Neural progenitor cell (in vitro differentiated cells): ENCODE results near the gene ZNF423. TPM values are rescaled to one million over a fixed set of nuclear protein-coding genes. Genes with fewer than 3 reads are reported as not detected.

Experiments used
- DNase-seq: peaks from one replicate; pipeline ENCODE4 v3.0.0-alpha.2; 2016; ENCODE audit warnings: low spot score
- H2AFZ ChIP-seq: fragments of 200-600 bp; sonication (generic); replicated peaks from 2 replicates; pipeline ENCODE4 v1.6.1; 2016; ENCODE audit warnings: antibody characterized with exemption
- H3F3A ChIP-seq: fragments of 200-600 bp; sonication (generic); 2 replicates; pipeline ENCODE4 v1.6.1; 2016; ENCODE audit warnings: antibody characterized with exemption, low read depth
- H3K27ac ChIP-seq: fragments of 200-600 bp; sonication (generic); 2 replicates; pipeline ENCODE4 v1.5.1; 2016; ENCODE audit warnings: mild to moderate bottlenecking
- H3K27me3 ChIP-seq: fragments of 200-600 bp; sonication (generic); 2 replicates; pipeline ENCODE4 v1.6.1; 2016; ENCODE audit warnings: mild to moderate bottlenecking, moderate library complexity
- H3K36me3 ChIP-seq: fragments of 200-600 bp; sonication (generic); 2 replicates; pipeline ENCODE4 v1.5.1; 2016
- H3K4me1 ChIP-seq: fragments of 200-600 bp; sonication (generic); 2 replicates; pipeline ENCODE4 v1.6.1; 2016; ENCODE audit warnings: mixed run types
- H3K4me2 ChIP-seq: fragments of 200-600 bp; sonication (generic); 2 replicates; pipeline ENCODE4 v1.6.1; 2016
- H3K4me3 ChIP-seq: fragments of 200-600 bp; sonication (generic); 2 replicates; pipeline ENCODE4 v1.5.1; 2016
- H3K79me2 ChIP-seq: fragments of 200-600 bp; sonication (generic); 2 replicates; pipeline ENCODE4 v1.6.1; 2016; ENCODE audit warnings: low read depth
- H3K9ac ChIP-seq: fragments of 200-600 bp; sonication (generic); 2 replicates; pipeline ENCODE4 v1.6.1; 2016
- H3K9me3 ChIP-seq: fragments of 200-600 bp; sonication (generic); 2 replicates; pipeline ENCODE4 v1.5.1; 2016; ENCODE audit warnings: low read depth
- H4K20me1 ChIP-seq: fragments of 200-600 bp; sonication (generic); 2 replicates; pipeline ENCODE4 v1.6.1; 2016; ENCODE audit warnings: low read depth
- H3K27ac Mint-ChIP-seq: 3 replicates; pipeline ENCODE4 v1.8.0; 2021; ENCODE audit warnings: mixed read lengths
- H3K27me3 Mint-ChIP-seq: 2 replicates; pipeline ENCODE4 v1.8.0; 2022; ENCODE audit warnings: low read depth, mild to moderate bottlenecking, inconsistent platforms, moderate library complexity, mixed read lengths; ENCODE audit not compliant: insufficient read depth
- H3K36me3 Mint-ChIP-seq: 3 replicates; pipeline ENCODE4 v1.8.0; 2021; ENCODE audit warnings: mixed read lengths
- H3K4me1 Mint-ChIP-seq: 3 replicates; pipeline ENCODE4 v1.8.0; 2021; ENCODE audit warnings: mixed read lengths
- H3K4me3 Mint-ChIP-seq: 3 replicates; pipeline ENCODE4 v1.8.0; 2021; ENCODE audit warnings: mild to moderate bottlenecking, moderate library complexity, mixed read lengths
- H3K9me3 Mint-ChIP-seq: 3 replicates; pipeline ENCODE4 v1.8.0; 2020; ENCODE audit warnings: mixed read lengths
- EZH2 ChIP-seq: fragments of 200-600 bp; sonication (generic); IDR thresholded peaks from 2 replicates; pipeline ENCODE4 v1.6.1; 2017; ENCODE audit warnings: antibody characterized with exemption, mild to moderate bottlenecking, moderate library complexity
- EZH2phosphoT487 ChIP-seq: fragments of 200-600 bp; sonication (generic); IDR thresholded peaks from 2 replicates; pipeline ENCODE4 v1.6.1; 2017; ENCODE audit warnings: antibody characterized with exemption
- total RNA-seq: library from RNA; depleted of rRNA; stranded (reverse); fragments of >200 nt; gene quantifications from 2 replicates; pipeline ENCODE4 v1.2.3, GENCODE V29; 2015; ENCODE audit warnings: low replicate concordance
- TF ChIP-seq, protein P1 (sequence below): fragments of 200-600 bp; sonication (generic); IDR thresholded peaks from 2 replicates; pipeline ENCODE4 v1.5.1; 2017; ENCODE audit warnings: antibody characterized with exemption, mild to moderate bottlenecking

Gene ZNF423
- total RNA-seq, 1 donor from 2014 or later: 21.9 TPM

- Histone ChIP-seq H3K4me1 (peaks cover 16% of the 10 kb centered on the region), H3K9ac (no peak overlapping the region), H3K36me3 (no peaks in the 10 kb centered on the region), H4K20me1 (peaks cover 16% of the 10 kb centered on the region), H3K9me3 (no peaks in the 10 kb centered on the region), H3K27me3 (no peaks in the 10 kb centered on the region), H3K27ac (no peak overlapping the region), H3K4me2 (no peak overlapping the region), H3K79me2 (no peaks in the 10 kb centered on the region), H3K4me3 (no peak overlapping the region), H2AFZ (no peak overlapping the region), H3F3A (peaks cover 16% of the 10 kb centered on the region)
- DNase-seq: no peak
- no peak for TF ChIP-seq EZH2
- TF ChIP-seq, protein P1, sequence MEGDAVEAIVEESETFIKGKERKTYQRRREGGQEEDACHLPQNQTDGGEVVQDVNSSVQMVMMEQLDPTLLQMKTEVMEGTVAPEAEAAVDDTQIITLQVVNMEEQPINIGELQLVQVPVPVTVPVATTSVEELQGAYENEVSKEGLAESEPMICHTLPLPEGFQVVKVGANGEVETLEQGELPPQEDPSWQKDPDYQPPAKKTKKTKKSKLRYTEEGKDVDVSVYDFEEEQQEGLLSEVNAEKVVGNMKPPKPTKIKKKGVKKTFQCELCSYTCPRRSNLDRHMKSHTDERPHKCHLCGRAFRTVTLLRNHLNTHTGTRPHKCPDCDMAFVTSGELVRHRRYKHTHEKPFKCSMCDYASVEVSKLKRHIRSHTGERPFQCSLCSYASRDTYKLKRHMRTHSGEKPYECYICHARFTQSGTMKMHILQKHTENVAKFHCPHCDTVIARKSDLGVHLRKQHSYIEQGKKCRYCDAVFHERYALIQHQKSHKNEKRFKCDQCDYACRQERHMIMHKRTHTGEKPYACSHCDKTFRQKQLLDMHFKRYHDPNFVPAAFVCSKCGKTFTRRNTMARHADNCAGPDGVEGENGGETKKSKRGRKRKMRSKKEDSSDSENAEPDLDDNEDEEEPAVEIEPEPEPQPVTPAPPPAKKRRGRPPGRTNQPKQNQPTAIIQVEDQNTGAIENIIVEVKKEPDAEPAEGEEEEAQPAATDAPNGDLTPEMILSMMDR: no peak
- no peak for TF ChIP-seq EZH2phosphoT487
- Mint-ChIP-seq H3K27me3 (peaks cover 4% of the 10 kb centered on the region), H3K4me3 (peak overlapping the region; percentile 27), H3K27ac (no peak overlapping the region), H3K4me1 (peaks cover 30% of the 10 kb centered on the region), H3K36me3 (peaks cover 27% of the 10 kb centered on the region), H3K9me3 (peaks cover 4% of the 10 kb centered on the region)
Observed at GRCh38 chr16:49489686-49490320, 366.1 kb downstream of the ZNF423 start.

DNA sequence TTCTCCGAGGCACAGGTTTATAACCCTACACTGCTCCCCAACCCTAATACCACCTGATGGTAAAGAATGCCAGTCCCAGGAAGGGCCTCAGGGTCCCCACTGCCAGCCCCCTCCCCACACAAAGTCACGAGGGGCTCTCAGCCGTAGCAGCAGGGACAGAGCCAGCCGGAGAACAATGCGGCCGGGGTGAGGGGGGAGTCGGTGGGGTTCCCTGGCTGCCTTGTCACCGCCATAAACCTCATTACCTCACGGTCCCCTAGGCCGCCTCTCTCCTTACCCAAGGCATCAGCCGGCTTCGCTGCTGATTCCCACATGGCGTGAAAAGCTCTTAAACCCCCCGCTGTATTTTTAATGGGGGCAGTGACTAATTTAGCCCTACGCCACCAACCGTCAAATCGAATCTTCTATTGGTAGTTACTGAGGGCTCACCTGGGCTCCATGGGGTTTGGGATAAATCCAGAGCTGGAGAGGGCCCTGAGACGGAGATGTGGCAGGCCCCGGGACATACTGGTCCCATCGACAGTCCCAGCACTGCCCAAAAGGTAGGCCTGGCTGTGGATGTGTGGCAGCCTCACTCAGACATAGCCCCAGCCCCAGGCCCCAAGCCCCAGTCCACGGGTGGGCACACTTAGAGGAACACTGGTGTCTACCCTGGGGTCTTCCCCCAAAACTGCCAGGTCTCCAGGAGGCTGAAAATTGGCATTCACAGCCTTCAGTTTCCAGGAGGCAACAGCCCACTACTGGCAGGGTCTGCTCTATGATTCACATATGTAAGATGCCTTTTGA, 367.0 kb downstream of the ZNF423 start:
- Mint-ChIP-seq H3K9me3 (peaks cover 4% of the 10 kb centered on the region), H3K4me3 (no peak overlapping the region), H3K27ac (no peak overlapping the region), H3K27me3 (peaks cover 2% of the 10 kb centered on the region), H3K4me1 (peaks cover 28% of the 10 kb centered on the region), H3K36me3 (peaks cover 23% of the 10 kb centered on the region)
- Histone ChIP-seq H3K27ac (no peak overlapping the region), H4K20me1 (peaks cover 16% of the 10 kb centered on the region), H3K4me3 (no peak overlapping the region), H3K27me3 (peaks cover 4% of the 10 kb centered on the region), H3K9me3 (no peaks in the 10 kb centered on the region), H3F3A (peaks cover 18% of the 10 kb centered on the region), H3K36me3 (no peaks in the 10 kb centered on the region), H2AFZ (no peak overlapping the region), H3K79me2 (no peaks in the 10 kb centered on the region), H3K4me2 (no peak overlapping the region), H3K4me1 (peaks cover 16% of the 10 kb centered on the region), H3K9ac (no peak overlapping the region)
- DNase-seq: no peak
- no peak for TF ChIP-seq EZH2phosphoT487

- peaks cover 18% of the 10 kb centered on the region for H3F3A ChIP-seq
- no peak overlapping the region for H2AFZ ChIP-seq
- no peak overlapping the region for H3K4me3 ChIP-seq
- Mint-ChIP-seq H3K27me3 (peaks cover 2% of the 10 kb centered on the region), H3K4me1 (peaks cover 23% of the 10 kb centered on the region), H3K36me3 (peaks cover 21% of the 10 kb centered on the region), H3K27ac (no peak overlapping the region), H3K4me3 (no peak overlapping the region), H3K9me3 (peaks cover 4% of the 10 kb centered on the region)
- H3K27me3 ChIP-seq: peaks cover 10% of the 10 kb centered on the region
- H3K9me3 ChIP-seq: no peaks in the 10 kb centered on the region
- TF ChIP-seq, protein P1: no peak
- no peaks in the 10 kb centered on the region for H3K36me3 ChIP-seq
- H4K20me1 ChIP-seq: peaks cover 16% of the 10 kb centered on the region
- H3K79me2 ChIP-seq: no peaks in the 10 kb centered on the region
- no peak overlapping the region for H3K9ac ChIP-seq
- H3K4me2 ChIP-seq: no peak overlapping the region
- no peak for DNase-seq
- H3K27ac ChIP-seq: no peak overlapping the region
- peaks cover 16% of the 10 kb centered on the region for H3K4me1 ChIP-seq
Observed at GRCh38 chr16:49488336-49488735, 367.6 kb downstream of the ZNF423 start.

- Mint-ChIP-seq H3K27me3 (peaks cover 3% of the 10 kb centered on the region), H3K36me3 (peaks cover 21% of the 10 kb centered on the region), H3K27ac (peak overlapping the region; percentile 69), H3K9me3 (peaks cover 4% of the 10 kb centered on the region), H3K4me3 (no peak overlapping the region), H3K4me1 (peaks cover 20% of the 10 kb centered on the region)
- Histone ChIP-seq H2AFZ (no peak overlapping the region), H3K4me2 (no peak overlapping the region), H3K9ac (no peak overlapping the region), H3K36me3 (no peaks in the 10 kb centered on the region), H3K79me2 (no peaks in the 10 kb centered on the region), H3F3A (peaks cover 18% of the 10 kb centered on the region), H3K27me3 (peaks cover 16% of the 10 kb centered on the region), H3K9me3 (no peaks in the 10 kb centered on the region), H3K4me3 (no peak overlapping the region), H3K27ac (no peak overlapping the region), H3K4me1 (peaks cover 16% of the 10 kb centered on the region), H4K20me1 (peaks cover 14% of the 10 kb centered on the region)
- TF ChIP-seq, protein P1: no peak
- TF ChIP-seq EZH2phosphoT487: no peak
- no peak for TF ChIP-seq EZH2
- no peak for DNase-seq
Observed at GRCh38 chr16:49487746-49488145, 368.2 kb downstream of the ZNF423 start.
